MM.1S (cell line): ENCODE data around the gene ZBED5.

Source experiments
- DNase-seq: peaks from one replicate; pipeline ENCODE4 v3.0.0-alpha.2; 2015
- H2AFZ ChIP-seq: fragments of 300-600 bp; sonication (generic); 2 replicates; pipeline ENCODE4 v1.6.0; 2016; ENCODE audit warnings: antibody characterized with exemption, low read length
- H3F3A ChIP-seq: fragments of 300-600 bp; sonication (generic); 2 replicates; pipeline ENCODE4 v1.6.1; 2016; ENCODE audit warnings: mild to moderate bottlenecking, antibody characterized with exemption, low read length, moderate library complexity, mixed read lengths; ENCODE audit not compliant: insufficient read depth
- H3K27ac ChIP-seq: fragments of 300-600 bp; sonication (generic); 2 replicates; pipeline ENCODE4 v1.5.1; 2016; ENCODE audit warnings: mild to moderate bottlenecking, low read length
- H3K27me3 ChIP-seq: fragments of 300-600 bp; sonication (generic); replicated peaks from 2 replicates; pipeline ENCODE4 v1.6.0; 2016; ENCODE audit warnings: low read length; ENCODE audit not compliant: insufficient read depth
- H3K36me3 ChIP-seq: fragments of 300-600 bp; sonication (generic); replicated peaks from 2 replicates; pipeline ENCODE4 v1.6.1; 2016; ENCODE audit warnings: mild to moderate bottlenecking, low read length, mixed read lengths; ENCODE audit not compliant: insufficient read depth
- H3K4me1 ChIP-seq: fragments of 300-600 bp; sonication (generic); 2 replicates; pipeline ENCODE4 v1.6.1; 2016; ENCODE audit warnings: low read length, mixed read lengths
- H3K4me2 ChIP-seq: fragments of 300-600 bp; sonication (generic); 2 replicates; pipeline ENCODE4 v1.6.0; 2016; ENCODE audit warnings: low read depth, low read length
- H3K4me3 ChIP-seq: fragments of 300-600 bp; sonication (generic); 2 replicates; pipeline ENCODE4 v1.5.1; 2016; ENCODE audit warnings: low read length, mixed read lengths
- H3K79me2 ChIP-seq: fragments of 300-600 bp; sonication (generic); 2 replicates; pipeline ENCODE4 v1.6.1; 2016; ENCODE audit warnings: mixed run types, low read length, mixed read lengths
- H3K9ac ChIP-seq: fragments of 300-600 bp; sonication (generic); 2 replicates; pipeline ENCODE4 v1.6.1; 2016; ENCODE audit warnings: low read length, mixed read lengths
- H3K9me2 ChIP-seq: fragments of 300-600 bp; sonication (generic); replicated peaks from 2 replicates; pipeline ENCODE4 v1.6.1; 2016; ENCODE audit warnings: mild to moderate bottlenecking, low read length, mixed read lengths; ENCODE audit not compliant: insufficient read depth
- H3K9me3 ChIP-seq: fragments of 300-600 bp; sonication (generic); replicated peaks from 2 replicates; pipeline ENCODE4 v1.6.1; 2016; ENCODE audit warnings: mild to moderate bottlenecking, low read length, mixed read lengths; ENCODE audit not compliant: insufficient read depth
- H4K20me1 ChIP-seq: fragments of 300-600 bp; sonication (generic); 2 replicates; pipeline ENCODE4 v1.6.1; 2016; ENCODE audit warnings: mild to moderate bottlenecking, low read length, moderate library complexity, mixed read lengths; ENCODE audit not compliant: insufficient read depth
- EZH2 ChIP-seq: fragments of 300-600 bp; sonication (generic); optimal IDR thresholded peaks from 2 replicates; pipeline ENCODE3; 2017; ENCODE audit warnings: low read depth, mild to moderate bottlenecking, antibody characterized with exemption, low read length, mixed read lengths
- EZH2phosphoT487 ChIP-seq: fragments of 300-600 bp; sonication (generic); IDR thresholded peaks from 2 replicates; pipeline ENCODE4 v1.6.1; 2018; ENCODE audit warnings: antibody characterized with exemption, low read length
- TF ChIP-seq, protein P1 (sequence below): fragments of 300-600 bp; sonication (generic); IDR thresholded peaks from 2 replicates; pipeline ENCODE4 v1.5.1; 2016; ENCODE audit warnings: antibody characterized with exemption, low read length, mixed read lengths

The ZBED5 gene

DNA sequence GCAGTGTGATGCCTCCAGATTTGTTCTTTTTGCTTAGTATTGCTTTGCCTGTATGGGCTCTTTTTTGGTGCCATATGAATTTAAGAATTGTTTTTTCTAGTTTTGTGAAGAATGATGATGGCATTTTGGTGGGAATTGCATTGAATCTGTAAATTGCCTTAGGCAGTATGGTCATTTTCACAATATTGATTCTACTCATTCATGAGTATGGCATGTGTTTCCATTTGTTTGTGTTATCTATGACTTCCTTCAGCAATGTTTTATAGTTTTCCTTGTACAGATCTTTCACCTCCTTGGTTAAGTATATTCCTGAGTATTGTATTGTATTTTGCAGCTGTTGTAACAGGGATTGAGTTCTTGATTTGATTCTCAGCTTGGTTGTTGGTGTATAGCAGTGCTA, 18.3 kb upstream of the ZBED5 start:
- Histone ChIP-seq H4K20me1 (no peaks in the 10 kb centered on the region), H2AFZ (no peak overlapping the region), H3K36me3 (no peaks in the 10 kb centered on the region), H3K4me1 (no peaks in the 10 kb centered on the region), H3F3A (no peaks in the 10 kb centered on the region), H3K9me3 (no peaks in the 10 kb centered on the region), H3K4me2 (no peak overlapping the region), H3K9me2 (no peaks in the 10 kb centered on the region), H3K4me3 (no peak overlapping the region), H3K79me2 (no peaks in the 10 kb centered on the region), H3K27me3 (no peaks in the 10 kb centered on the region), H3K9ac (no peak overlapping the region), H3K27ac (no peak overlapping the region)
- DNase-seq = no peak
- TF ChIP-seq, protein P1, sequence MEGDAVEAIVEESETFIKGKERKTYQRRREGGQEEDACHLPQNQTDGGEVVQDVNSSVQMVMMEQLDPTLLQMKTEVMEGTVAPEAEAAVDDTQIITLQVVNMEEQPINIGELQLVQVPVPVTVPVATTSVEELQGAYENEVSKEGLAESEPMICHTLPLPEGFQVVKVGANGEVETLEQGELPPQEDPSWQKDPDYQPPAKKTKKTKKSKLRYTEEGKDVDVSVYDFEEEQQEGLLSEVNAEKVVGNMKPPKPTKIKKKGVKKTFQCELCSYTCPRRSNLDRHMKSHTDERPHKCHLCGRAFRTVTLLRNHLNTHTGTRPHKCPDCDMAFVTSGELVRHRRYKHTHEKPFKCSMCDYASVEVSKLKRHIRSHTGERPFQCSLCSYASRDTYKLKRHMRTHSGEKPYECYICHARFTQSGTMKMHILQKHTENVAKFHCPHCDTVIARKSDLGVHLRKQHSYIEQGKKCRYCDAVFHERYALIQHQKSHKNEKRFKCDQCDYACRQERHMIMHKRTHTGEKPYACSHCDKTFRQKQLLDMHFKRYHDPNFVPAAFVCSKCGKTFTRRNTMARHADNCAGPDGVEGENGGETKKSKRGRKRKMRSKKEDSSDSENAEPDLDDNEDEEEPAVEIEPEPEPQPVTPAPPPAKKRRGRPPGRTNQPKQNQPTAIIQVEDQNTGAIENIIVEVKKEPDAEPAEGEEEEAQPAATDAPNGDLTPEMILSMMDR = no peak
- TF ChIP-seq EZH2 (no peak), EZH2phosphoT487 (no peak)

DNA sequence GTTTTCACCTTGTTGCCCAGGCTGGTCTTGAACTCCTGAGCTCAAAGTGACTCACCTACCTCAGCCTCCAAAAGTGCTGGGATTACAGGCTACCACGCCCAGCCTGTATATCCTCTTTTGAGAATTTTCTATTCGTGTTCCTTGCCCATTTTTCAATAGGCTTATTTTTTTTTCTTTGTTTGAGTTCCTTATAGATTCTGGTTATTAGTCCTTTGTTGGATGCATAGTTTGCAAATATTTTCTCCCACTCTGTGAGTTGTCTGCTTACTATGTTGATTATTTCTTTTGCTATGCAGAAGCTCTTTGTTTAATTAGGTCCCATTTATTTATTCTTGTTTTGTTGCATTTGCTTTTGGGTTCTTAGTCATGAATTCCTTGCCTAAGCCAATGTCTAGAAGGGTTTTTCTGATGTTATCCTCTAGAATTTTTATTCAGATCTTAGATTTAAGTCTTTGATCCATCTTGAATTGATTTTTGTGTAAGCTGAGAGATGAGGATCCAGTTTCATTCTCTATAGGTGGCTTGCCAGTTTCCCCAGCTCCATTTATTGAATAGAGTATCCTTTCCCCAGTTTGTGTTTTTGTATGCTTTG, 17.7 kb upstream of the ZBED5 start:
- Histone ChIP-seq H4K20me1 (no peaks in the 10 kb centered on the region), H3F3A (no peaks in the 10 kb centered on the region), H3K4me2 (no peak overlapping the region), H3K4me3 (no peak overlapping the region), H3K9me2 (no peaks in the 10 kb centered on the region), H3K27me3 (no peaks in the 10 kb centered on the region), H2AFZ (no peak overlapping the region), H3K27ac (no peak overlapping the region), H3K79me2 (no peaks in the 10 kb centered on the region), H3K4me1 (no peaks in the 10 kb centered on the region), H3K9me3 (no peaks in the 10 kb centered on the region), H3K36me3 (no peaks in the 10 kb centered on the region), H3K9ac (no peak overlapping the region)
- TF ChIP-seq, protein P1 = no peak
- TF ChIP-seq EZH2 (no peak), EZH2phosphoT487 (no peak)
- no peak for DNase-seq

- no peak overlapping the region for H3K4me3 ChIP-seq
- no peak overlapping the region for H3K27ac ChIP-seq
- H3F3A ChIP-seq = no peaks in the 10 kb centered on the region
- no peaks in the 10 kb centered on the region for H3K79me2 ChIP-seq
- H3K9me2 ChIP-seq = no peaks in the 10 kb centered on the region
- no peak overlapping the region for H3K4me2 ChIP-seq
- no peak for DNase-seq
- H3K9me3 ChIP-seq = no peaks in the 10 kb centered on the region
- no peaks in the 10 kb centered on the region for H4K20me1 ChIP-seq
- no peaks in the 10 kb centered on the region for H3K36me3 ChIP-seq
- TF ChIP-seq EZH2phosphoT487 (no peak), EZH2 (no peak)
- TF ChIP-seq, protein P1 = no peak
- H3K9ac ChIP-seq = no peak overlapping the region
- H3K4me1 ChIP-seq = no peaks in the 10 kb centered on the region
- H3K27me3 ChIP-seq = no peaks in the 10 kb centered on the region
- H2AFZ ChIP-seq = no peak overlapping the region
These were observed 14.2 kb upstream of the ZBED5 start for GRCh38 chr11:10872097-10872496.
